Esophagus muscularis mucosa (tissue), 3 donors: ENCODE measurements around the gene F8.

Experiments used
- POLR2A ChIP-seq: fragments of 450-650 bp; IDR thresholded peaks from one replicate; pipeline ENCODE4 v1.6.1; 2017; ENCODE audit warnings: antibody characterized with exemption, moderate library complexity, mild to moderate bottlenecking, low read depth
- TF ChIP-seq, protein P1 (sequence below), 3 experiments: fragments of 200-600 bp in 2 of 3; fragments of 450-650 bp in 1 of 3; sonication (generic) in 2 of 3; IDR thresholded peaks; one replicate each; pipeline ENCODE4 v1.5.1; 2017 to 2019; ENCODE audit warnings: antibody characterized with exemption in 3 of 3, mild to moderate bottlenecking in 2 of 3, moderate library complexity in 1 of 3

GRCh38 chrX:155035688-155036087 lies 13.2 kb upstream of the F8 start:
- TF ChIP-seq, protein P1, sequence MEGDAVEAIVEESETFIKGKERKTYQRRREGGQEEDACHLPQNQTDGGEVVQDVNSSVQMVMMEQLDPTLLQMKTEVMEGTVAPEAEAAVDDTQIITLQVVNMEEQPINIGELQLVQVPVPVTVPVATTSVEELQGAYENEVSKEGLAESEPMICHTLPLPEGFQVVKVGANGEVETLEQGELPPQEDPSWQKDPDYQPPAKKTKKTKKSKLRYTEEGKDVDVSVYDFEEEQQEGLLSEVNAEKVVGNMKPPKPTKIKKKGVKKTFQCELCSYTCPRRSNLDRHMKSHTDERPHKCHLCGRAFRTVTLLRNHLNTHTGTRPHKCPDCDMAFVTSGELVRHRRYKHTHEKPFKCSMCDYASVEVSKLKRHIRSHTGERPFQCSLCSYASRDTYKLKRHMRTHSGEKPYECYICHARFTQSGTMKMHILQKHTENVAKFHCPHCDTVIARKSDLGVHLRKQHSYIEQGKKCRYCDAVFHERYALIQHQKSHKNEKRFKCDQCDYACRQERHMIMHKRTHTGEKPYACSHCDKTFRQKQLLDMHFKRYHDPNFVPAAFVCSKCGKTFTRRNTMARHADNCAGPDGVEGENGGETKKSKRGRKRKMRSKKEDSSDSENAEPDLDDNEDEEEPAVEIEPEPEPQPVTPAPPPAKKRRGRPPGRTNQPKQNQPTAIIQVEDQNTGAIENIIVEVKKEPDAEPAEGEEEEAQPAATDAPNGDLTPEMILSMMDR (IDR thresholded peaks at IDR 0.05): no peak
- TF ChIP-seq POLR2A: no peak
